ENCODE measurements around the gene OR56B4.

GRCh38 chr11:6094186-6094585 lies 13.3 kb upstream of the OR56B4 start:
- TF ChIP-seq BHLHE40 (IDR thresholded peaks at IDR 0.05; ENCODE audit: borderline replicate concordance), result no peak
- TF ChIP-seq FOXK2 (IDR thresholded peaks at IDR 0.05), result no peak
- TF ChIP-seq LEF1 (IDR thresholded peaks at IDR 0.05; ENCODE audit: borderline replicate concordance), result no peak
- TF ChIP-seq, protein P1, sequence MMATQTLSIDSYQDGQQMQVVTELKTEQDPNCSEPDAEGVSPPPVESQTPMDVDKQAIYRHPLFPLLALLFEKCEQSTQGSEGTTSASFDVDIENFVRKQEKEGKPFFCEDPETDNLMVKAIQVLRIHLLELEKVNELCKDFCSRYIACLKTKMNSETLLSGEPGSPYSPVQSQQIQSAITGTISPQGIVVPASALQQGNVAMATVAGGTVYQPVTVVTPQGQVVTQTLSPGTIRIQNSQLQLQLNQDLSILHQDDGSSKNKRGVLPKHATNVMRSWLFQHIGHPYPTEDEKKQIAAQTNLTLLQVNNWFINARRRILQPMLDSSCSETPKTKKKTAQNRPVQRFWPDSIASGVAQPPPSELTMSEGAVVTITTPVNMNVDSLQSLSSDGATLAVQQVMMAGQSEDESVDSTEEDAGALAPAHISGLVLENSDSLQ (IDR thresholded peaks at IDR 0.05), result no peak
- no peak for TF ChIP-seq FOXM1 (IDR thresholded peaks at IDR 0.05; ENCODE audit: borderline replicate concordance)
- TF ChIP-seq TARDBP (IDR thresholded peaks at IDR 0.05), result no peak
- TF ChIP-seq SP1 (IDR thresholded peaks at IDR 0.05), result no peak
- TF ChIP-seq L3MBTL2 (conservative IDR thresholded peaks at IDR 0.05), result no peak
- TF ChIP-seq SUZ12 (IDR thresholded peaks at IDR 0.05), result no peak
- no peak for TF ChIP-seq ELF4 (IDR thresholded peaks at IDR 0.05)
- no peak for TF ChIP-seq ARNT (IDR thresholded peaks at IDR 0.05)
